Breast epithelium (tissue), 4 donors: ENCODE data around the gene SLC6A11. TPM values are rescaled to one million over a fixed set of nuclear protein-coding genes. Genes with fewer than 3 reads are reported as not detected.

Experiments used
- DNase-seq, 2 donors: peaks; one replicate each; pipeline ENCODE4 v3.0.0-alpha.2; 2019; ENCODE audit warnings: low spot score in 2 of 2
- H3K27ac ChIP-seq, 2 donors: fragments of 200-600 bp; sonication (generic) in 1 of 2; one replicate each; pipeline ENCODE4 v1.5.1; 2016 to 2019; ENCODE audit warnings: mild to moderate bottlenecking in 1 of 2
- H3K27me3 ChIP-seq, 2 donors: fragments of 200-600 bp; sonication (generic) in 1 of 2; one replicate each; pipeline versions ENCODE4 v1.5.1 to v1.6.0; 2017 to 2019; ENCODE audit warnings: control low read depth in 1 of 2, mild to moderate bottlenecking in 1 of 2
- H3K36me3 ChIP-seq: fragments of 200-600 bp; one replicate; pipeline ENCODE4 v1.5.1; 2019
- H3K4me1 ChIP-seq, 2 donors: fragments of 200-600 bp; sonication (generic); one replicate each; pipeline ENCODE4 v1.5.1; 2016 to 2019; ENCODE audit warnings: control low read depth in 1 of 2
- H3K4me3 ChIP-seq, 3 donors: fragments of 200-600 bp; sonication (generic); 1 replicate in 2 of 3; 2 replicates in 1 of 3; pipeline ENCODE4 v1.5.1; 2016 to 2019; ENCODE audit warnings: mild to moderate bottlenecking in 3 of 3, moderate library complexity in 2 of 3
- H3K9me3 ChIP-seq, 2 donors: fragments of 200-600 bp; sonication (generic) in 1 of 2; one replicate each; pipeline ENCODE4 v1.5.1; 2016 to 2019; ENCODE audit warnings: control low read depth in 1 of 2
- CTCF ChIP-seq, 3 donors: fragments of 450-650 bp; IDR thresholded peaks; one replicate each; pipeline ENCODE4 v1.5.1; 2016 to 2017; ENCODE audit warnings: antibody characterized with exemption in 3 of 3, mild to moderate bottlenecking in 3 of 3, moderate library complexity in 3 of 3
- POLR2A ChIP-seq: fragments of 450-650 bp; IDR thresholded peaks from one replicate; pipeline ENCODE4 v1.6.1; 2016; ENCODE audit warnings: antibody characterized with exemption, mild to moderate bottlenecking, moderate library complexity
- POLR2AphosphoS5 ChIP-seq, 3 donors: sonication (generic); formaldehyde crosslinking; IDR thresholded peaks; one replicate each; pipeline ENCODE4 v1.6.1; 2017; ENCODE audit warnings: antibody characterized with exemption in 3 of 3
- intact Hi-C: fragments of 100-400 bp; cut with DNase I; formaldehyde crosslinking; loops from one replicate; pipeline ENCODE4 v1.15.1; 2023; ENCODE audit warnings: low total_unique reads
- total RNA-seq, 3 donors: library from RNA; depleted of rRNA; stranded (reverse); fragments of >200 nt; gene quantifications; one replicate each; pipeline ENCODE4 v1.1.0, GENCODE V29; 2016

The SLC6A11 gene
- total RNA-seq, 3 donors from 2014 or later, result under 0.01 to 0.15 TPM; not detected in 1

DNA sequence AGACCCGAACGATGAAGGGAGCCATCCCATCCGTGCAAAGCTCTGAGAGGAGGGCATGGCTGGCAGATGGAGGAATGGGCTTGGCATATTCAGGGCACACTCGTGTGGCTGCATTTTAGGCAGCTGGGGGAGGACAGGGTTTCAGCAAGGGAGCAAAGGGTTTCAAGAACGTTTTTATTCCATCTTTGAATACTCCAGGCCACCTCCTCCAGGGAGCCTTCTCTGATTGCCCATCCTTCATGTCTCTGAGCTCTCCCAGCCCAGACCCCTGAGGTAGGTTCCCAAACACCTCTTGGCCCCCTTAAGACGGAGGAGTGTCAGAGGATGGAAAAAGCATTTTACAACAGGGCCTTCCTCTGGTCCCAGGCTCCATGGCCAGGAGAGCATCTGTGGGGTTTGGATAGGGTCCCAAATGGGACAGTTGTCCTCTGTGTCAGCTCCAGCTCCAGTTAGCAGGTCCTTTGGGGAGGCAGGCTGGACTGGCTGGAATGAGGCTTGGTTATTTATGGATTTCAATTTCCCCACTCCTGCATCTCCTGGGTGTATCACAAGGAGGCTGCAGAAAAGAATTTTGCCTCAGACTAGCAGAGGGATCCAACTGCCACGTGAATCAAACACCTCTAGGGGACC lies 158.8 kb downstream of the SLC6A11 start:
- peaks cover 0 to 19% of the 10 kb centered on the region in 2 donors for H3K27me3 ChIP-seq
- TF ChIP-seq POLR2A, result no peak
- no peak for TF ChIP-seq POLR2AphosphoS5 (IDR thresholded peaks at IDR 0.05)
- TF ChIP-seq CTCF (IDR thresholded peaks at IDR 0.05), result no peak
- DNase-seq, result no peak
- intact Hi-C loops, result no loop called here
- H3K9me3 ChIP-seq, result no peaks in the 10 kb centered on the region
- no peaks in the 10 kb centered on the region for H3K36me3 ChIP-seq
- no peaks in the 10 kb centered on the region for H3K4me1 ChIP-seq
- H3K27ac ChIP-seq, result no peak overlapping the region
- H3K4me3 ChIP-seq, result no peak overlapping the region

- H3K4me1 ChIP-seq, result no peaks in the 10 kb centered on the region
- H3K9me3 ChIP-seq, result no peaks in the 10 kb centered on the region
- H3K27ac ChIP-seq, result no peak overlapping the region
- no peak overlapping the region for H3K4me3 ChIP-seq
- intact Hi-C loops, result no loop called here
- H3K36me3 ChIP-seq, result no peaks in the 10 kb centered on the region
- peaks cover 0 to 19% of the 10 kb centered on the region in 2 donors for H3K27me3 ChIP-seq
- DNase-seq, result no peak
- TF ChIP-seq CTCF (IDR thresholded peaks at IDR 0.05), result no peak
- TF ChIP-seq POLR2AphosphoS5 (IDR thresholded peaks at IDR 0.05), result no peak
- TF ChIP-seq POLR2A, result no peak
Observed at GRCh38 chr3:10975695-10976234, 159.7 kb downstream of the SLC6A11 start.

- Histone ChIP-seq H3K4me1 (no peaks in the 10 kb centered on the region), H3K27me3 (peaks cover 0 to 11% of the 10 kb centered on the region in 2 donors), H3K36me3 (no peaks in the 10 kb centered on the region), H3K9me3 (no peaks in the 10 kb centered on the region), H3K4me3 (no peak overlapping the region), H3K27ac (no peak overlapping the region)
- no peak for TF ChIP-seq CTCF (IDR thresholded peaks at IDR 0.05)
- no peak for TF ChIP-seq POLR2AphosphoS5 (IDR thresholded peaks at IDR 0.05)
- TF ChIP-seq POLR2A, result no peak
- no peak for DNase-seq
- intact Hi-C loops, result no loop called here
Observed at GRCh38 chr3:10976770-10977169, 160.7 kb downstream of the SLC6A11 start.

GRCh38 chr3:10977892-10978510 lies 162.0 kb downstream of the SLC6A11 start:
- Histone ChIP-seq H3K9me3 (no peaks in the 10 kb centered on the region), H3K4me3 (no peak overlapping the region), H3K36me3 (no peaks in the 10 kb centered on the region), H3K4me1 (no peaks in the 10 kb centered on the region), H3K27me3 (peaks cover 0 to 11% of the 10 kb centered on the region in 2 donors), H3K27ac (no peak overlapping the region)
- intact Hi-C loops, result no loop called here
- TF ChIP-seq POLR2A (no peak), CTCF (IDR thresholded peaks at IDR 0.05) (no peak), POLR2AphosphoS5 (IDR thresholded peaks at IDR 0.05) (no peak)
- DNase-seq, result no peak

DNA sequence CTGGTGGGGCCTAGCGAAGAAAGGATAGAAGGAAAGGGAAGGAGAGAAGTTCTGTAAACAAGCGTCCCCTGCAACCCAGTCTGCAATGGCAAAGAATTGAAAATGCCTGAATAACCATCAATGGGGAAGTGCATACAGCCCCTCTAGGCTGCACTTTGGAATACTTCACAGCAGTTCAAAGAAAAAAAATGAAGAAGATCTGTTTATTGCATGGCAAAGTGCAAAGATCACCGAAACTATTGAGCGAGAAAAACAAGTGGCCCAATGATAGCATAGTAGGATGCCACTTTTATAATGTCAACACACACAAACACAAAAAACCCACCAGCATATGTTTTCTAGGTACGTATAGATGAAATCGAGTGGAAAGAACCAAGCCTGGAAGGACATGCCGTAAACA lies 162.9 kb downstream of the SLC6A11 start:
- DNase-seq, result no peak
- H3K36me3 ChIP-seq, result no peaks in the 10 kb centered on the region
- intact Hi-C loops, result no loop called here

More for the DNA sequence above, 162.9 kb downstream of the SLC6A11 start:
- H3K4me3 ChIP-seq, result no peak overlapping the region
- H3K4me1 ChIP-seq, result no peaks in the 10 kb centered on the region
- peaks cover 0 to 7% of the 10 kb centered on the region in 2 donors for H3K27me3 ChIP-seq
- H3K9me3 ChIP-seq, result no peaks in the 10 kb centered on the region
- no peak for TF ChIP-seq POLR2A
- no peak for TF ChIP-seq CTCF (IDR thresholded peaks at IDR 0.05)
- no peak for TF ChIP-seq POLR2AphosphoS5 (IDR thresholded peaks at IDR 0.05)
- H3K27ac ChIP-seq, result no peak overlapping the region
